ENCODE measurements around the gene EIF3CL.
"Not testable (repeated sequence)": the region's sequence is repeated elsewhere in the genome, so short reads cannot be mapped to it uniquely, and the experiment has no call there.

GRCh38 chr16:28446388-28446787 lies 42.7 kb upstream of the EIF3CL start:
- not testable (repeated sequence) for TF ChIP-seq CTCF (conservative IDR thresholded peaks at IDR 0.05; ENCODE audit: low read depth, low read length); EZH2 (IDR thresholded peaks at IDR 0.05; ENCODE audit: low read length, unreplicated experiment); EZH2phosphoT487 (IDR thresholded peaks at IDR 0.05; ENCODE audit: borderline replicate concordance, low read length)
